GM18517 (cell line): Measurements from ENCODE around the gene CGNL1.

Source experiments
- ATAC-seq: cut with Tn5 transposase; IDR thresholded peaks from one replicate; pipeline ENCODE4 v1.9.1; 2021; ENCODE audit warnings: mild to moderate bottlenecking, moderate library complexity; ENCODE audit not compliant: unreplicated experiment

The CGNL1 gene

GRCh38 chr15:57542505-57542817, 166.2 kb downstream of the CGNL1 start:
- ATAC-seq: no peak

- ATAC-seq: no peak
Observed at GRCh38 chr15:57544848-57545480, 168.7 kb downstream of the CGNL1 start.

GRCh38 chr15:57545995-57546394, 169.7 kb downstream of the CGNL1 start:
- no peak for ATAC-seq

- ATAC-seq: no peak
Observed at GRCh38 chr15:57547243-57547755, 171.0 kb downstream of the CGNL1 start.

- ATAC-seq: no peak
Observed at GRCh38 chr15:57548351-57548750, 172.0 kb downstream of the CGNL1 start.

GRCh38 chr15:57548835-57549234, 172.5 kb downstream of the CGNL1 start:
- no peak for ATAC-seq

- no peak for ATAC-seq
Observed at GRCh38 chr15:57549935-57550334, 173.6 kb downstream of the CGNL1 start.

- ATAC-seq: no peak
Observed at GRCh38 chr15:57550640-57551039, 174.3 kb downstream of the CGNL1 start.

- ATAC-seq: no peak
Observed at GRCh38 chr15:57551715-57552677, 175.7 kb downstream of the CGNL1 start.

- ATAC-seq: no peak
Observed at GRCh38 chr15:57552678-57553334, 176.5 kb downstream of the CGNL1 start.

- ATAC-seq: no peak
Observed at GRCh38 chr15:57553526-57553925, 177.2 kb downstream of the CGNL1 start.

GRCh38 chr15:57554063-57554811, 177.9 kb downstream of the CGNL1 start:
- ATAC-seq: no peak

GRCh38 chr15:57554812-57555179, 178.5 kb downstream of the CGNL1 start:
- no peak for ATAC-seq

GRCh38 chr15:57555270-57555669, 179.0 kb downstream of the CGNL1 start:
- ATAC-seq: no peak

- no peak for ATAC-seq
Observed at GRCh38 chr15:57556040-57556439, 179.7 kb downstream of the CGNL1 start.

GRCh38 chr15:57557267-57557666, 181.0 kb downstream of the CGNL1 start:
- no peak for ATAC-seq

GRCh38 chr15:57557810-57558209, 181.5 kb downstream of the CGNL1 start:
- no peak for ATAC-seq

- no peak for ATAC-seq
Observed at GRCh38 chr15:57559875-57560274, 183.6 kb downstream of the CGNL1 start.

GRCh38 chr15:57561041-57561711, 184.9 kb downstream of the CGNL1 start:
- ATAC-seq: peak; percentile 83

GRCh38 chr15:57562196-57562769, 186.0 kb downstream of the CGNL1 start:
- ATAC-seq: no peak
